ENCODE results near the gene MSL3B.
"Not testable (repeated sequence)": the region's sequence is repeated elsewhere in the genome, so short reads cannot be mapped to it uniquely, and the experiment has no call there.

The MSL3B gene

DNA sequence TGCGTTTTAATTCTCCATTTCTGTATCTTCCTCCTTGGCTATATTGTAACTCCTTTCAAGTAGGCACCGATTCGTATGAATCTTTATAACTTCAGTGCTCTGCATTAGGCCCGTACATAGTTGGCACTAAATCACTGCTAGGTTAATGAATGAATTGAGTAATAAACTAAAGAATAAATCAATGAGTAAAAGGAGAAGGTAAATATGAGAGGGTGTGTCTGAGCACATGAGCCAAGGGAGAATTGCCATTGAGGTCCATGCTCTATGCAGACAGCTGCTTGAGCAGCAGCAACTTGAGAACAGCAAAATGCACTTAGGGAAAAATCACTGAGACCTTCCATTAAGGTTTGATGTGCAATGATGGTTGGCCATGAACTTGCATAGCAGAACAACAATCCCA is 37.8 kb upstream of the MSL3B start:
- Mint-ChIP-seq H3K4me1 (ENCODE audit: unreplicated experiment) (no peaks in the 10 kb centered on the region), H3K9me3 (ENCODE audit: unreplicated experiment) (no peaks in the 10 kb centered on the region), H3K4me3 (ENCODE audit: unreplicated experiment) (no peak overlapping the region), H3K36me3 (ENCODE audit: low read depth, unreplicated experiment) (no peaks in the 10 kb centered on the region), H3K27me3 (ENCODE audit: unreplicated experiment) (peaks cover 11% of the 10 kb centered on the region), H3K27ac (ENCODE audit: unreplicated experiment) (no peak overlapping the region)
- DNase-seq (ENCODE audit: low spot score): no peak
- TF ChIP-seq, protein P1, sequence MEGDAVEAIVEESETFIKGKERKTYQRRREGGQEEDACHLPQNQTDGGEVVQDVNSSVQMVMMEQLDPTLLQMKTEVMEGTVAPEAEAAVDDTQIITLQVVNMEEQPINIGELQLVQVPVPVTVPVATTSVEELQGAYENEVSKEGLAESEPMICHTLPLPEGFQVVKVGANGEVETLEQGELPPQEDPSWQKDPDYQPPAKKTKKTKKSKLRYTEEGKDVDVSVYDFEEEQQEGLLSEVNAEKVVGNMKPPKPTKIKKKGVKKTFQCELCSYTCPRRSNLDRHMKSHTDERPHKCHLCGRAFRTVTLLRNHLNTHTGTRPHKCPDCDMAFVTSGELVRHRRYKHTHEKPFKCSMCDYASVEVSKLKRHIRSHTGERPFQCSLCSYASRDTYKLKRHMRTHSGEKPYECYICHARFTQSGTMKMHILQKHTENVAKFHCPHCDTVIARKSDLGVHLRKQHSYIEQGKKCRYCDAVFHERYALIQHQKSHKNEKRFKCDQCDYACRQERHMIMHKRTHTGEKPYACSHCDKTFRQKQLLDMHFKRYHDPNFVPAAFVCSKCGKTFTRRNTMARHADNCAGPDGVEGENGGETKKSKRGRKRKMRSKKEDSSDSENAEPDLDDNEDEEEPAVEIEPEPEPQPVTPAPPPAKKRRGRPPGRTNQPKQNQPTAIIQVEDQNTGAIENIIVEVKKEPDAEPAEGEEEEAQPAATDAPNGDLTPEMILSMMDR (IDR thresholded peaks at IDR 0.05; ENCODE audit: unreplicated experiment): no peak

DNA sequence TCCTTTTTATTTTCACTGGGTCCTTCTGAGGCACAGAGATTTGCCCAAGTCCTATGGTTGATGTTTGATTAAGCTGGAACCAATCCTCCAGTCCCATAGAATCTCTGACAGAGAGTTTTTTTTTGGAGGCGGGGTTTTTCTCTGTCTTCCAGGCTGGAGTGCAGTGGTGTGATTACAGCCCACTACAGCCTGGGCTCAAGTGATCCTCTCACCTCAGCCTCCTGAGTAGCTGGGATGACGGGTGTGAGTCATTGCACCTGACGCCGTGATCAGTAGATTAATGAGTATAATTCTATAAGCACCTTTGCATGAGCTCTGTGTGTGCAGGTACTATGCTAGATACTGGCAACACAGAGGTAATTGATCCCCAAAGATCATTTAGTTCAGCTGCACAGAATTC is 33.7 kb upstream of the MSL3B start:
- Mint-ChIP-seq H3K27ac (ENCODE audit: unreplicated experiment) (no peak overlapping the region), H3K4me3 (ENCODE audit: unreplicated experiment) (no peak overlapping the region), H3K27me3 (ENCODE audit: unreplicated experiment) (no peaks in the 10 kb centered on the region), H3K36me3 (ENCODE audit: low read depth, unreplicated experiment) (no peaks in the 10 kb centered on the region), H3K4me1 (ENCODE audit: unreplicated experiment) (no peaks in the 10 kb centered on the region), H3K9me3 (ENCODE audit: unreplicated experiment) (no peaks in the 10 kb centered on the region)
- TF ChIP-seq, protein P1 (IDR thresholded peaks at IDR 0.05; ENCODE audit: unreplicated experiment): no peak
- DNase-seq (ENCODE audit: low spot score): no peak

DNA sequence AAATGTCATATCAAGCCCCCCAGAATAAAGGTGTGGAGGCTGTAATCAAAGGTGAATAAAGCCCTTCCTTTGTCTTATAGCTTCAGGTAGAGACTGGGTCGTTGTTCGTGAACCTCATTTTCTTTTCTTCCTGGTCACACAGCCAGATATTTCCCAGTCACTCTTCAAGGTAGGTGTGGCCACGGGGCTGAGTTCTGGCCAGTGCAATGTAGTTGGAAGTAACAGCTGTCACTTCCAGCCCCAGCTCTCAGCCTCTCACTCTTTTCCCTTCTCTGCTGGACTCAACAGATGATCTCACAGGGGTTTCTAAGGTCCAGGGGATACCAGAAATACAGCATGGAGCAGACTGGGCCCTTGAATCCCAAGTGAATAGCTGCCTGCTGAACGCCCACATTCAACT is 33.2 kb upstream of the MSL3B start:
- H3K4me3 Mint-ChIP-seq (ENCODE audit: unreplicated experiment): no peak overlapping the region
- no peak overlapping the region for H3K27ac Mint-ChIP-seq (ENCODE audit: unreplicated experiment)
- TF ChIP-seq, protein P1 (IDR thresholded peaks at IDR 0.05; ENCODE audit: unreplicated experiment): no peak
- H3K27me3 Mint-ChIP-seq (ENCODE audit: unreplicated experiment): no peaks in the 10 kb centered on the region
- DNase-seq (ENCODE audit: low spot score): no peak
- H3K4me1 Mint-ChIP-seq (ENCODE audit: unreplicated experiment): no peaks in the 10 kb centered on the region
- H3K36me3 Mint-ChIP-seq (ENCODE audit: low read depth, unreplicated experiment): no peaks in the 10 kb centered on the region
- H3K9me3 Mint-ChIP-seq (ENCODE audit: unreplicated experiment): no peaks in the 10 kb centered on the region

DNA sequence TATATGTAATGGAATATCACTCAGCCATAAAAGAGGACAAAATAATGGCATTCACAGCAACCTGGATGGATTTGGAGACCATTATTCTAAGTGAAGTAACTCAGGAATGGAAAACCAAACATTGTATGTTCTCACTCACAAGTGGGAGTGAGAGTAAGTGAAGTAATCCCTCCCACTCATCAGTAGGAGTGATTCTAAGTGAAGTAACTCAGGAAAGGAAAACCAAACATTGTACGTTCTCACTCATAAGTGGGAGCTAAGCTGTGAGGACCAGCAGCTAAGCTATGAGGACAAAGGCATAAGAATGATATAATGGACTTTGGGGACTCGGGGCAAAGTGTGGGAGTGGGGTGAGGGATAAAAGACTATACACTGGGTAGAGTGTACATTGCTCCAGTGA is 28.1 kb upstream of the MSL3B start:
- H3K4me3 Mint-ChIP-seq (ENCODE audit: unreplicated experiment); H3K27ac Mint-ChIP-seq (ENCODE audit: unreplicated experiment); DNase-seq (ENCODE audit: low spot score); H3K36me3 Mint-ChIP-seq (ENCODE audit: low read depth, unreplicated experiment); H3K9me3 Mint-ChIP-seq (ENCODE audit: unreplicated experiment); H3K4me1 Mint-ChIP-seq (ENCODE audit: unreplicated experiment); H3K27me3 Mint-ChIP-seq (ENCODE audit: unreplicated experiment): not testable (repeated sequence)

DNA sequence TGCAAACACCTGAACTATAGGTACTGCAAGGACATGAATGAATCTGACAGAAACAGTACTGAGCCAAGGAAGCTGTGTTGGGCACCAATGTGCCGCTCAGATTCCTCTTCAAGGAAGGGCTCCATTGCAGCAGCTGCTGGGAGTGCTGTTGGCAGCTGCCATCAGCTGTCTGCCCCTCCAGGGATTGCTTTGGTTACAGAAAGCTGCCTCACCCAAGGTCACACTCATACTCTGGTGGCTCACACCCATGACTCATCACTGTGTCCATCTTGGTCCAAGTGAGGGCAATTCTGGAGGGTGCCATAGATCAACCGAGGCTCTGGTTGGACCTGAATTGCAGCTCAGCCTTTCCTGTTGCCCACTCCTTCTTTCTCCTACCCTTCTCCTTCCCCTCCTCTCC is 24.6 kb upstream of the MSL3B start:
- Mint-ChIP-seq H3K27me3 (ENCODE audit: unreplicated experiment) (no peaks in the 10 kb centered on the region), H3K4me1 (ENCODE audit: unreplicated experiment) (no peaks in the 10 kb centered on the region), H3K36me3 (ENCODE audit: low read depth, unreplicated experiment) (no peaks in the 10 kb centered on the region), H3K4me3 (ENCODE audit: unreplicated experiment) (no peak overlapping the region), H3K27ac (ENCODE audit: unreplicated experiment) (no peak overlapping the region), H3K9me3 (ENCODE audit: unreplicated experiment) (no peaks in the 10 kb centered on the region)
- no peak for DNase-seq (ENCODE audit: low spot score)
- TF ChIP-seq, protein P1 (IDR thresholded peaks at IDR 0.05; ENCODE audit: unreplicated experiment): no peak

DNA sequence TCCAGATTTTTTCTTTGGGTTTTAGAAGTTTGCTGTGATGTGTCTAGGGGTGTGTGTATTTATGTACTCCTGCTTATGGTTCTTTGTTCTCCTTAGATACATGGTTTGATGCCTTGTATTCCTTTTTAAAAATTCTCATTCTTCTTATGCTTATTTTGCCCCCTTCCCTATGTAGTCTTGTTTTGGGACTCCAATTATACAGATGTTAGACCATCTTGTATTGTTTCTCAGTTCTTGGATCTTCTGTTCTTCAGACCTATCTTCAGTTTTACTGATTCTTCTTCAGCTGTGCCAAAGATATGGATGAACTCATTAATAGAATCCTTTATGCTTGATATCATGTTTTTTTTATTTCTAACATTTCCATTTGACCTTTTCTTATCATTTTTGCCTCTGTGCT is 14.2 kb upstream of the MSL3B start:
- Mint-ChIP-seq H3K9me3 (ENCODE audit: unreplicated experiment) (peaks cover 4% of the 10 kb centered on the region), H3K4me1 (ENCODE audit: unreplicated experiment) (no peaks in the 10 kb centered on the region), H3K4me3 (ENCODE audit: unreplicated experiment) (no peak overlapping the region), H3K36me3 (ENCODE audit: low read depth, unreplicated experiment) (no peaks in the 10 kb centered on the region), H3K27ac (ENCODE audit: unreplicated experiment) (no peak overlapping the region), H3K27me3 (ENCODE audit: unreplicated experiment) (peaks cover 4% of the 10 kb centered on the region)
- DNase-seq (ENCODE audit: low spot score): no peak
- TF ChIP-seq, protein P1 (IDR thresholded peaks at IDR 0.05; ENCODE audit: unreplicated experiment): no peak

DNA sequence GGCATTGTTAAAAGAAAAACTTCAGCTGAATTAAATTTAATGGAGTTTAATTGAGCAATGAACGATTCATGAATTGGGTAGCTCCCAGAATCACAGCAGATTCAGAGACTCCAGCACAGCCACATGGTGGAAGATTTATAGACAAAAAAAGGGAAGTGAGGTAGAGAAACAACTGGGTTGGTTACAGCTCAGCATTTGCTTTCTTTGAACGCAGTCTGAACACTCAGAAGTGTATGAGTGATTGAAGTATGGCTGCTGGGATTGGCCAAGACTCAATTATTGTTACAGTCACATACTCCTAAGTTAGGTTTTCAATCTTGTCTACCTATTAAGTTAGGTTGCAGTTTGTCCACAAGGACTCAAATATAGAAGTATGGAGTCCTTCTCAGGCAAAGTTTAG is 3.9 kb upstream of the MSL3B start:
- not testable (repeated sequence) for H3K4me3 Mint-ChIP-seq (ENCODE audit: unreplicated experiment); H3K27ac Mint-ChIP-seq (ENCODE audit: unreplicated experiment); H3K27me3 Mint-ChIP-seq (ENCODE audit: unreplicated experiment); H3K4me1 Mint-ChIP-seq (ENCODE audit: unreplicated experiment); H3K9me3 Mint-ChIP-seq (ENCODE audit: unreplicated experiment); DNase-seq (ENCODE audit: low spot score); H3K36me3 Mint-ChIP-seq (ENCODE audit: low read depth, unreplicated experiment)

Data from endothelial cell (in vitro differentiated cells).